Keratinocyte (primary cell): ENCODE results near the gene RNF5. TPM values are rescaled to one million over a fixed set of nuclear protein-coding genes. Genes with fewer than 3 reads are reported as not detected.

ENCODE experiments used
- DNase-seq: peaks from one replicate; pipeline ENCODE4 v3.0.0-alpha.2; 2011; ENCODE audit warnings: low read depth, missing footprints, low spot score
- FAIRE-seq: peaks from 2 replicates; lab custom pipeline; 2011; peaks lifted over from hg19 to GRCh38; lab: Jason Lieb, UNC
- H2AFZ ChIP-seq: 2 replicates; pipeline ENCODE4 v1.6.0; 2012; ENCODE audit warnings: low read length, control low read depth, inconsistent platforms; ENCODE audit not compliant: control insufficient read depth
- H3K27ac ChIP-seq: 2 replicates; pipeline ENCODE4 v1.5.1; 2011; ENCODE audit warnings: low read length; ENCODE audit not compliant: control insufficient read depth, insufficient read depth
- H3K27me3 ChIP-seq: 3 replicates; pipeline ENCODE4 v1.6.0; 2011; ENCODE audit warnings: low read length; ENCODE audit not compliant: control insufficient read depth, insufficient read depth; ENCODE audit errors: extremely low read depth
- H3K36me3 ChIP-seq, 2 experiments: 2 replicates in 1 of 2; 3 replicates in 1 of 2; pipeline ENCODE4 v1.5.1; 2011; ENCODE audit warnings: low read length in 2 of 2, mild to moderate bottlenecking in 1 of 2; ENCODE audit not compliant: control insufficient read depth in 2 of 2, insufficient read depth in 2 of 2; ENCODE audit errors: extremely low read depth in 1 of 2
- H3K4me1 ChIP-seq: 3 replicates; pipeline ENCODE4 v1.5.1; 2011; ENCODE audit warnings: low read length; ENCODE audit not compliant: control insufficient read depth, insufficient read depth; ENCODE audit errors: extremely low read depth
- H3K4me2 ChIP-seq: 3 replicates; pipeline ENCODE4 v1.6.0; 2011; ENCODE audit warnings: low read depth, low read length; ENCODE audit not compliant: control insufficient read depth, insufficient read depth; ENCODE audit errors: extremely low read depth
- H3K4me3 ChIP-seq, 3 experiments: fragments of 200-600 bp in 1 of 3; sonication (generic) in 1 of 3; 2 replicates in 2 of 3; 3 replicates in 1 of 3; pipeline ENCODE4 v1.5.1; 2011 to 2016; ENCODE audit warnings: low read length in 3 of 3, mild to moderate bottlenecking in 3 of 3, control low read depth in 2 of 3, inconsistent platforms in 1 of 3, low read depth in 1 of 3, mixed read lengths in 1 of 3, mixed run types in 1 of 3, moderate library complexity in 1 of 3; ENCODE audit not compliant: control insufficient read depth in 2 of 3, insufficient read depth in 2 of 3; ENCODE audit errors: extremely low read depth in 1 of 3
- H3K79me2 ChIP-seq: 2 replicates; pipeline ENCODE4 v1.6.0; 2012; ENCODE audit warnings: low read length; ENCODE audit not compliant: control insufficient read depth, insufficient read depth
- H3K9ac ChIP-seq: 3 replicates; pipeline ENCODE4 v1.6.0; 2011; ENCODE audit warnings: low read length; ENCODE audit not compliant: control insufficient read depth, insufficient read depth; ENCODE audit errors: extremely low read depth
- H3K9me1 ChIP-seq: 3 replicates; pipeline ENCODE4 v1.6.0; 2011; ENCODE audit warnings: low read length; ENCODE audit not compliant: control insufficient read depth, insufficient read depth; ENCODE audit errors: extremely low read depth
- H3K9me3 ChIP-seq: 2 replicates; pipeline ENCODE4 v1.5.1; 2012; ENCODE audit warnings: low read depth, low read length; ENCODE audit not compliant: control insufficient read depth
- H4K20me1 ChIP-seq: 3 replicates; pipeline ENCODE4 v1.6.0; 2011; ENCODE audit warnings: low read length; ENCODE audit not compliant: control insufficient read depth, insufficient read depth; ENCODE audit errors: extremely low read depth
- CTCF ChIP-seq, 3 experiments: IDR thresholded peaks in 1 of 3; conservative IDR thresholded peaks in 1 of 3; optimal IDR thresholded peaks in 1 of 3; 2 replicates in 2 of 3; 3 replicates in 1 of 3; pipeline versions ENCODE3 to v1.5.1; 2011; ENCODE audit warnings: low read length in 3 of 3, mild to moderate bottlenecking in 3 of 3, moderate library complexity in 2 of 3, control low read depth in 1 of 3, inconsistent platforms in 1 of 3; ENCODE audit not compliant: insufficient read depth in 2 of 3; ENCODE audit errors: extremely low read depth in 1 of 3
- EZH2 ChIP-seq: IDR thresholded peaks from one replicate; pipeline ENCODE4 v1.6.1; 2012; ENCODE audit warnings: inconsistent platforms, mild to moderate bottlenecking, low read length, moderate library complexity
- dilution Hi-C: fragments of 300-500 bp; cut with MboI; formaldehyde crosslinking; loops from one replicate; pipeline ENCODE4 v1.7.0; 2020; ENCODE audit warnings: low sequenced_read_pairs; ENCODE audit not compliant: extremely low pct_ligation_motif_present
- polyA plus RNA-seq, 5 experiments: library from polyadenylated mRNA; depleted of rRNA in 3 of 5; stranded (reverse) in 3 of 5; stranded (forward) in 1 of 5; unstranded in 1 of 5; fragments of >200 nt; gene quantifications; 1 replicate in 1 of 5; 2 replicates in 3 of 5; 3 replicates in 1 of 5; pipeline versions ENCODE4 v1.2.1 to v1.2.3, GENCODE V29; 2011 to 2012; ENCODE audit warnings: missing spikeins in 2 of 5, low read depth in 1 of 5, low replicate concordance in 1 of 5

Gene RNF5
- polyA plus RNA-seq, 1 donor (not counting 4 experiments of a cell fraction or from before 2014, with no cell fraction given) = 33.2 TPM

GRCh38 chr6:32190911-32191677, 12.9 kb downstream of the RNF5 start:
- FAIRE-seq = no peak
- no peaks in the 10 kb centered on the region for H3K9me3 ChIP-seq
- dilution Hi-C loops = no loop called here
- no peaks in the 10 kb centered on the region for H4K20me1 ChIP-seq
- peaks cover 8 to 12% of the 10 kb centered on the region in 2 experiments for H3K36me3 ChIP-seq
- H3K9me1 ChIP-seq = no peaks in the 10 kb centered on the region
- H3K4me1 ChIP-seq = peaks cover 27% of the 10 kb centered on the region
- H3K27ac ChIP-seq = peak overlapping the region; percentile 84
- H3K4me2 ChIP-seq = peak overlapping the region; percentile 13
- no peaks in the 10 kb centered on the region for H3K27me3 ChIP-seq
- no peak for DNase-seq
- TF ChIP-seq EZH2 (no peak), CTCF (optimal IDR thresholded peaks at IDR 0.05 in 1 of 3, IDR thresholded peaks at IDR 0.05 in 1 of 3, conservative IDR thresholded peaks at IDR 0.05 in 1 of 3; ENCODE audit: extremely low read depth in 1 of 3, insufficient read depth in 2 of 3, low read length in 3 of 3) (no peak)
- peaks cover 12% of the 10 kb centered on the region for H3K79me2 ChIP-seq
- H2AFZ ChIP-seq = no peak overlapping the region
- no peak overlapping the region for H3K9ac ChIP-seq
- no peak overlapping the region for H3K4me3 ChIP-seq

GRCh38 chr6:32191696-32192607, 13.7 kb downstream of the RNF5 start:
- dilution Hi-C loops = no loop called here
- no peak overlapping the region for H3K9ac ChIP-seq
- H3K79me2 ChIP-seq = peaks cover 12% of the 10 kb centered on the region
- H3K9me1 ChIP-seq = no peaks in the 10 kb centered on the region
- DNase-seq = no peak
- peak overlapping the region; percentile 40 for H3K27ac ChIP-seq
- no peaks in the 10 kb centered on the region for H3K27me3 ChIP-seq
- TF ChIP-seq EZH2 (no peak), CTCF (optimal IDR thresholded peaks at IDR 0.05 in 1 of 3, IDR thresholded peaks at IDR 0.05 in 1 of 3, conservative IDR thresholded peaks at IDR 0.05 in 1 of 3; ENCODE audit: extremely low read depth in 1 of 3, insufficient read depth in 2 of 3, low read length in 3 of 3) (no peak)
- H3K4me2 ChIP-seq = peak overlapping the region; percentile 58
- no peak overlapping the region for H3K4me3 ChIP-seq
- peak overlapping the region; percentile 19 for H2AFZ ChIP-seq
- H3K36me3 ChIP-seq = peaks cover 5 to 6% of the 10 kb centered on the region in 2 experiments
- H3K9me3 ChIP-seq = no peaks in the 10 kb centered on the region
- FAIRE-seq = no peak
- H4K20me1 ChIP-seq = no peaks in the 10 kb centered on the region
- H3K4me1 ChIP-seq = peaks cover 33% of the 10 kb centered on the region
